ENCODE measurements around the gene KIF14.

- no peak for TF ChIP-seq CTCF (conservative IDR thresholded peaks at IDR 0.05; ENCODE audit: low read depth, low read length)
- TF ChIP-seq MXI1 (IDR thresholded peaks at IDR 0.05; ENCODE audit: borderline replicate concordance, low read depth, low read length) = no peak
- TF ChIP-seq POLR2A (IDR thresholded peaks at IDR 0.05; ENCODE audit: low read depth, low read length) = no peak
- no peak for TF ChIP-seq FOS (IDR thresholded peaks at IDR 0.05; ENCODE audit: low read depth, low read length)
- no peak for TF ChIP-seq MAZ (IDR thresholded peaks at IDR 0.05; ENCODE audit: borderline replicate concordance, low read depth, low read length)
- no peak for TF ChIP-seq RFX5 (IDR thresholded peaks at IDR 0.05; ENCODE audit: low read depth, low read length)
- TF ChIP-seq RAD21 (IDR thresholded peaks at IDR 0.05; ENCODE audit: low read length) = no peak
- TF ChIP-seq USF2 (IDR thresholded peaks at IDR 0.05; ENCODE audit: low read depth, low read length) = no peak
These were observed 9.4 kb upstream of the KIF14 start for GRCh38 chr1:200629876-200630514.

Measured in IMR-90 (cell line).